Measurements from ENCODE around the gene CACNB4. TPM values are rescaled to one million over a fixed set of nuclear protein-coding genes. Genes with fewer than 3 reads are reported as not detected.
"Not testable (repeated sequence)": the region's sequence is repeated elsewhere in the genome, so short reads cannot be mapped to it uniquely, and the experiment has no call there.

Gene CACNB4
- polyA plus RNA-seq, 1 donor, result 6.4 TPM

- DNase-seq, result no peak
Measured at GRCh38 chr2:151937966-151938365, 160.9 kb downstream of the CACNB4 start.

GRCh38 chr2:151936626-151937025 lies 162.2 kb downstream of the CACNB4 start:
- no peak for DNase-seq

- DNase-seq, result no peak
Measured at GRCh38 chr2:151933266-151933804, 165.5 kb downstream of the CACNB4 start.

GRCh38 chr2:151931756-151932155 lies 167.1 kb downstream of the CACNB4 start:
- DNase-seq, result no peak

GRCh38 chr2:151931030-151931611 lies 167.7 kb downstream of the CACNB4 start:
- no peak for DNase-seq

- DNase-seq, result no peak
Measured at GRCh38 chr2:151930042-151930441, 168.8 kb downstream of the CACNB4 start.

GRCh38 chr2:151928380-151928779 lies 170.5 kb downstream of the CACNB4 start:
- no peak for DNase-seq

- no peak for DNase-seq
Measured at GRCh38 chr2:151927501-151928221, 171.2 kb downstream of the CACNB4 start.

- DNase-seq, result peak; percentile 26
Measured at GRCh38 chr2:151922845-151923666, 175.8 kb downstream of the CACNB4 start.

- no peak for DNase-seq
Measured at GRCh38 chr2:151919786-151920185, 179.1 kb downstream of the CACNB4 start.

- no peak for DNase-seq
Measured at GRCh38 chr2:151918308-151918707, 180.5 kb downstream of the CACNB4 start.

GRCh38 chr2:151916632-151917031 lies 182.2 kb downstream of the CACNB4 start:
- no peak for DNase-seq

- not testable (repeated sequence) for DNase-seq
Measured at GRCh38 chr2:151915629-151916025, 183.2 kb downstream of the CACNB4 start.

GRCh38 chr2:151914989-151915628 lies 183.7 kb downstream of the CACNB4 start:
- no peak for DNase-seq

- DNase-seq, result no peak
Measured at GRCh38 chr2:151908204-151908882, 190.5 kb downstream of the CACNB4 start.

- no peak for DNase-seq
Measured at GRCh38 chr2:151907286-151908203, 191.3 kb downstream of the CACNB4 start.

GRCh38 chr2:151906633-151906998 lies 192.2 kb downstream of the CACNB4 start:
- no peak for DNase-seq

GRCh38 chr2:151905963-151906632 lies 192.7 kb downstream of the CACNB4 start:
- DNase-seq, result no peak

GRCh38 chr2:151904807-151905206 lies 194.0 kb downstream of the CACNB4 start:
- DNase-seq, result no peak

GRCh38 chr2:151904021-151904420 lies 194.8 kb downstream of the CACNB4 start:
- no peak for DNase-seq

Measured in hindlimb muscle (tissue), 1 donor.